Ascending aorta (tissue), 2 donors: Measurements from ENCODE around the gene FYN. TPM values are rescaled to one million over a fixed set of nuclear protein-coding genes. Genes with fewer than 3 reads are reported as not detected.

Experiments used
- DNase-seq, 2 donors: peaks; one replicate each; pipeline ENCODE4 v3.0.0-alpha.2; 2019; ENCODE audit warnings: low spot score in 2 of 2
- H3K27ac ChIP-seq, 2 donors: fragments of 200-600 bp; sonication (generic); one replicate each; pipeline ENCODE4 v1.5.1; 2016 to 2017; ENCODE audit warnings: mild to moderate bottlenecking in 1 of 2
- H3K27me3 ChIP-seq: fragments of 200-600 bp; sonication (generic); one replicate; pipeline ENCODE4 v1.5.1; 2017
- H3K36me3 ChIP-seq, 2 donors: fragments of 200-600 bp; sonication (generic); one replicate each; pipeline ENCODE4 v1.5.1; 2016
- H3K4me1 ChIP-seq, 2 donors: fragments of 200-600 bp; sonication (generic); one replicate each; pipeline ENCODE4 v1.5.1; 2016 to 2017; ENCODE audit warnings: mild to moderate bottlenecking in 1 of 2
- H3K4me3 ChIP-seq, 2 donors: fragments of 200-600 bp; sonication (generic); one replicate each; pipeline ENCODE4 v1.5.1; 2016 to 2017; ENCODE audit warnings: mild to moderate bottlenecking in 1 of 2
- H3K9me3 ChIP-seq, 2 donors: fragments of 200-600 bp; sonication (generic); one replicate each; pipeline ENCODE4 v1.5.1; 2016
- CTCF ChIP-seq, 3 experiments: fragments of 200-600 bp in 2 of 3; fragments of 450-650 bp in 1 of 3; sonication (generic) in 2 of 3; IDR thresholded peaks; one replicate each; pipeline ENCODE4 v1.5.1; 2016 to 2019; ENCODE audit warnings: antibody characterized with exemption in 3 of 3, mild to moderate bottlenecking in 1 of 3, moderate library complexity in 1 of 3
- intact Hi-C: fragments of 100-400 bp; cut with DNase I; formaldehyde crosslinking; loops from one replicate; pipeline ENCODE4 v1.15.1; 2023
- total RNA-seq: library from RNA; depleted of rRNA; stranded (reverse); fragments of >200 nt; gene quantifications from one replicate; pipeline ENCODE4 v1.1.0, GENCODE V29; 2016

Gene FYN
- total RNA-seq, 1 donor from 2014 or later: 141 TPM

GRCh38 chr6:111829581-111829980 lies 43.7 kb downstream of the FYN start:
- DNase-seq: no peak
- no peaks in the 10 kb centered on the region for H3K27me3 ChIP-seq
- H3K4me1 ChIP-seq: peaks cover 0 to 5% of the 10 kb centered on the region in 2 donors
- no peaks in the 10 kb centered on the region for H3K9me3 ChIP-seq
- H3K4me3 ChIP-seq: no peak overlapping the region
- no peak for TF ChIP-seq CTCF (IDR thresholded peaks at IDR 0.05)
- intact Hi-C loops: no loop called here
- H3K36me3 ChIP-seq: no peaks in the 10 kb centered on the region
- no peak overlapping the region for H3K27ac ChIP-seq

DNA sequence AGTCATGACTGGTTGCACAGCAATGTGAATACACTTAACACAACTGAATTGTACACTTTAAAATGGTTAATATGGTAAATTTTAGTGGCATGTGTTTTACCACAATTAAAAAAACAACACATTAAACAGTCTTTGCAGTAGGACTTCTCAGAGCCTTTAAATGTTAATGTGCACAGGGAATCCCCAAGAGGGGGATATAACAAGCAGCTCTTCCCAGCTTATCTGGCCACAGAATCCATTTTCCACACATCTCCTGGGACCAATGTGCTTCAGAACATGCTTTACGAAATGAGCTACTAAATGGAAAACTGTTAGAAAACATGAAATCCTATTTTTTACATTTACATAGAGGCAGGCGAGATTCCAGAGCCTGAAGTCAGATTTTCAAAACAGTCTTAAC lies 44.4 kb downstream of the FYN start:
- intact Hi-C loops: no loop called here
- H3K4me1 ChIP-seq: peaks cover 0 to 11% of the 10 kb centered on the region in 2 donors
- H3K4me3 ChIP-seq: no peak overlapping the region
- DNase-seq: no peak
- H3K27ac ChIP-seq: no peak overlapping the region
- no peaks in the 10 kb centered on the region for H3K36me3 ChIP-seq
- no peaks in the 10 kb centered on the region for H3K27me3 ChIP-seq
- no peak for TF ChIP-seq CTCF (IDR thresholded peaks at IDR 0.05)
- H3K9me3 ChIP-seq: no peaks in the 10 kb centered on the region

DNA sequence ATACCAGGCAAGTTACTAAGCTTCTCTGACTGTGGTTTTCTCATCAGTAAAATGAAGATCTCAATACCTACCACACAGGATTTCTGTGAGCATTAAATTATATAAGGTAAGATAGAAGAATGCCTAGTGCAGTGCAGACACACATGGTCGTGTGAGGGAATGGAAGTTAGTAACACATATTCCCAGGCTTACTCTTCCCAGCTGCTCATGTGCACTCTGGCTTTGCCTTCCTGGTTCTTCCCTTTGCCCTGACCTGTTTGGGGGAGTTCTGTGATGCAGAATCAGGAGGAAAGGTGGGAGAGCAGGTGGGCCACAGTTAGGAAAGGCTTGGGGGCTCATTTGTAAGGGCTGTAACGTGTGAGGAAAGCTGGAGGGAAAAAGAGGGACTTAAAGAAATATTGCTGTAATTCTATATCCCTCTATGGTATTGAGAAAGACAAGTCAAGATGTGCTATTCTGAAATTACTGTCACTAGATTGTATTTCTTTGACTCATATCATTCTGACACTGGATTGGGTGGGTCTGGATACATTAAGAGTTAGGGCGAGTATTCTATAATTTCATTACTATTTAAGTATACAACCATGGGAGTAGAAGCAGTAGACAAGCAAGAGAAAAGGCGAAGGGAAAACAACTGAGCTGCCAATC lies 47.7 kb downstream of the FYN start:
- H3K36me3 ChIP-seq: no peaks in the 10 kb centered on the region
- no peak overlapping the region for H3K4me3 ChIP-seq
- TF ChIP-seq CTCF (IDR thresholded peaks at IDR 0.05): no peak
- intact Hi-C loops: no loop called here
- no peak overlapping the region for H3K27ac ChIP-seq
- H3K9me3 ChIP-seq: no peaks in the 10 kb centered on the region
- no peaks in the 10 kb centered on the region for H3K27me3 ChIP-seq
- DNase-seq: no peak
- peaks cover 0 to 7% of the 10 kb centered on the region in 2 donors for H3K4me1 ChIP-seq

DNA sequence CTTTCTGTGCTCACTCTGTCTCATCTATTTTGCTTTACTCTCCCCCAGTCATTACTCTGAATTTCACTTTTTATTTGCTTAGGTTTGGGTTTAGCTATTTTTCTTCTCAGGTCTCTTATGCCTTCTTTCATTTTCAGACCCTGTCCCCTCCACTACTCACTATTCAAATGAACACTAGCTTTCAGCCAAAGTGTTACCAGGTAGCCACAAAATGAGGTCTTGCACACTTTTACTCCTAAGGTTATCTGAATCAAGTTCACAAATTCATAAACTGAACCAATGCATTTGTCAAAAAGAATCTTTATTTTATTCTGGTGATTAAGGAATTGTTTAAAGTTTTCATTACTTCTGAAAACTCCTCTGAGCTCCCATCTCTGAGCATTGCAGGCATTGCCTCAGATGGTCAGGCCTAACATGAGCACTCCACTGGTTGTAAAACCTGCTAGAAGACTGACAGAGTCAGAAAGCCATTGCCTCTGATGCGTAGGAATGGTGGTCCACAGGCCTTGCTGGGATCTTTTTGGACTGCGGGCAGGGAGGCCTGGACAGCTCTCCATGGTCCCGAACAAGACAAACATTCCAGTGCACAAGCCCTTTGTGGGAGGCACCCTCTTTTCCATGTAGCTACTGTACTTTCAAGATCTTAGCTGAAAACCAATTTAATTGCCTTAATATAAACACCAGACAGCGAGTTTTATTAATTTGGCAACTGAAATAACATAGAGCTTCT lies 48.5 kb downstream of the FYN start:
- no peaks in the 10 kb centered on the region for H3K36me3 ChIP-seq
- no peaks in the 10 kb centered on the region for H3K9me3 ChIP-seq
- no peak overlapping the region for H3K4me3 ChIP-seq
- H3K4me1 ChIP-seq: peaks cover 0 to 7% of the 10 kb centered on the region in 2 donors
- no peaks in the 10 kb centered on the region for H3K27me3 ChIP-seq
- intact Hi-C loops: no loop called here
- DNase-seq: no peak
- no peak for TF ChIP-seq CTCF (IDR thresholded peaks at IDR 0.05)
- peak overlapping the region in 1 of 2 donors; percentile 28 for H3K27ac ChIP-seq

DNA sequence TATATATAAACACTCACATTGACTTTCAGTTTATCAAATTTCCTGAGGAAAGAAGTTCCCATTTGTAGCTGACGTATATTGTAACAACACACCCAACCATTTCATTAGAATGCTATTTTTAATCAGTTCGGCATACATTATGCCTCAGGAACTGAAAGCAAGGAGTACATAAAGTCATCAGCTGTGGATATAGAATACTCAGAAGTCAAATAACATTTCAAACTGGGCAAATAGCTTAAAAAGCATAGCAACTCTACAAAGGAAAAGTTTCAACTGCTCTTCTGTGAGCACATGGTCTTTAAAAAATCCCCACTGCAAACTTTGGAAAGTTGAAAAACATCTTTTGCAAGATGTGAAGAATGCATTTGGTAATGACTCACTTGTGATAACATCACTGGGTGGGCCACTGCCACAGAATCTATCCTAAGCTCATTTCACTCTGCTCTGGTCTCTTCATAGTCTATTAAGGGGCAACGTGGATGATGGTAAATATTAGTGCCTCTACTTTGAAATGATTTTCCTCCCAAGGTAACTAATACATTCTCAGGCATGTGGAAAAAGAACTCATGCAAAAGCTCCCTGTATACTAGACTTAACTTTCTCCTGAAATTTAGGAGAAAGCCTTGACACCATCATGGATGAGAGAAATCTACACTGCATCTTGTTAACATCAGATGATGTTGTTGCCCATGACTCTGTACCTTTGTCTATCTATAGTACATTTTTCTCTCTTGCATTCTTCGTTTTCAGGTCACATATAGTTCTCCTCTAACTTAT lies 49.2 kb downstream of the FYN start:
- TF ChIP-seq CTCF (IDR thresholded peaks at IDR 0.05): no peak
- H3K9me3 ChIP-seq: no peaks in the 10 kb centered on the region
- no peaks in the 10 kb centered on the region for H3K36me3 ChIP-seq
- no peak overlapping the region for H3K4me3 ChIP-seq
- DNase-seq: no peak
- H3K27ac ChIP-seq: peak overlapping the region; percentile 21 to 28
- H3K4me1 ChIP-seq: peaks cover 0 to 7% of the 10 kb centered on the region in 2 donors
- intact Hi-C loops: no loop called here
- no peaks in the 10 kb centered on the region for H3K27me3 ChIP-seq
